WTC11 (cell line): ENCODE data around the gene HPCAL1. TPM values are rescaled to one million over a fixed set of nuclear protein-coding genes. Genes with fewer than 3 reads are reported as not detected.

Experiments used
- ATAC-seq: fragments of 200-7000 bp; cut with Tn5 transposase; 2 replicates; pipeline ENCODE4 v1.10.0; 2021; ENCODE audit warnings: mild to moderate bottlenecking, moderate library complexity
- CTCF ChIA-PET: fragments of 300-600 bp; sonication (Branson Sonifier 250); formaldehyde crosslinking; loops from one replicate; lab custom pipeline; 2021; ENCODE audit warnings: antibody characterized with exemption; lab: Charles Lee
- POLR2A ChIA-PET: fragments of 350-600 bp; sonication (Branson Sonifier 250); formaldehyde crosslinking; loops from one replicate; lab custom pipeline; 2021; ENCODE audit warnings: antibody characterized with exemption; lab: Charles Lee
- DNase-seq: peaks from one replicate; pipeline ENCODE4 v3.0.0; 2021; ENCODE audit warnings: low spot score
- H3K27ac Mint-ChIP-seq: 2 replicates; pipeline ENCODE4 v1.8.0; 2021; ENCODE audit warnings: mixed read lengths
- H3K27me3 Mint-ChIP-seq: 2 replicates; pipeline ENCODE4 v1.8.0; 2021; ENCODE audit warnings: low read depth, mild to moderate bottlenecking, moderate library complexity, mixed read lengths
- H3K36me3 Mint-ChIP-seq: 2 replicates; pipeline ENCODE4 v1.8.0; 2021; ENCODE audit warnings: mixed read lengths
- H3K4me1 Mint-ChIP-seq: 2 replicates; pipeline ENCODE4 v1.8.0; 2022; ENCODE audit warnings: mixed read lengths
- H3K4me3 Mint-ChIP-seq: 2 replicates; pipeline ENCODE4 v1.8.0; 2021; ENCODE audit warnings: mild to moderate bottlenecking, moderate library complexity, mixed read lengths
- H3K9me3 Mint-ChIP-seq: 2 replicates; pipeline ENCODE4 v1.8.0; 2021; ENCODE audit warnings: mixed read lengths
- AFF4 ChIP-seq: sonication (generic); formaldehyde crosslinking; IDR thresholded peaks from 2 replicates; pipeline ENCODE4 v1.8.1; 2023; ENCODE audit warnings: mild to moderate bottlenecking, missing genetic modification reagents, borderline replicate concordance
- ATF1 ChIP-seq: sonication (generic); formaldehyde crosslinking; IDR thresholded peaks from 2 replicates; pipeline ENCODE4 v1.8.1; 2023; ENCODE audit warnings: mild to moderate bottlenecking, moderate library complexity, missing genetic modification reagents
- ERG ChIP-seq: fragments of 250-450 bp; sonication (Bioruptor Pico); IDR thresholded peaks from 2 replicates; pipeline ENCODE4 v1.8.0; 2021; ENCODE audit warnings: mild to moderate bottlenecking
- ETV6 ChIP-seq: sonication (generic); formaldehyde crosslinking; IDR thresholded peaks from 2 replicates; pipeline ENCODE4 v1.8.1; 2022; ENCODE audit warnings: mild to moderate bottlenecking, missing genetic modification reagents
- GABPB1 ChIP-seq: sonication (generic); formaldehyde crosslinking; IDR thresholded peaks from 2 replicates; pipeline ENCODE4 v1.8.1; 2023; ENCODE audit warnings: mild to moderate bottlenecking, missing genetic modification reagents
- NFYB ChIP-seq: sonication (generic); formaldehyde crosslinking; conservative IDR thresholded peaks from 2 replicates; pipeline ENCODE4 v1.8.0; 2022; ENCODE audit warnings: low read depth, missing genetic modification reagents
- NR1H2 ChIP-seq: sonication (generic); formaldehyde crosslinking; IDR thresholded peaks from 2 replicates; pipeline ENCODE4 v1.9.0; 2021; ENCODE audit warnings: mild to moderate bottlenecking, moderate library complexity, missing genetic modification reagents
- ZNF416 ChIP-seq: fragments of 250-450 bp; sonication (Bioruptor Pico); IDR thresholded peaks from 2 replicates; pipeline ENCODE4 v1.9.0; 2021; ENCODE audit warnings: mild to moderate bottlenecking, inconsistent platforms
- total RNA-seq: library from RNA; stranded (reverse); gene quantifications from 3 replicates; pipeline ENCODE4 v1.2.3, GENCODE V29; 2021
- TF ChIP-seq, protein P1 (sequence below): sonication (generic); formaldehyde crosslinking; IDR thresholded peaks from 2 replicates; pipeline ENCODE4 v1.8.1; 2022; ENCODE audit warnings: mild to moderate bottlenecking, missing genetic modification reagents, moderate library complexity, borderline replicate concordance
- TF ChIP-seq, protein P2 (sequence below): sonication (generic); formaldehyde crosslinking; IDR thresholded peaks from 2 replicates; pipeline ENCODE4 v1.8.0; 2022; ENCODE audit warnings: mild to moderate bottlenecking, missing genetic modification reagents

HPCAL1 gene
- total RNA-seq, 1 experiment from 2014 or later, result 11.8 TPM

DNA sequence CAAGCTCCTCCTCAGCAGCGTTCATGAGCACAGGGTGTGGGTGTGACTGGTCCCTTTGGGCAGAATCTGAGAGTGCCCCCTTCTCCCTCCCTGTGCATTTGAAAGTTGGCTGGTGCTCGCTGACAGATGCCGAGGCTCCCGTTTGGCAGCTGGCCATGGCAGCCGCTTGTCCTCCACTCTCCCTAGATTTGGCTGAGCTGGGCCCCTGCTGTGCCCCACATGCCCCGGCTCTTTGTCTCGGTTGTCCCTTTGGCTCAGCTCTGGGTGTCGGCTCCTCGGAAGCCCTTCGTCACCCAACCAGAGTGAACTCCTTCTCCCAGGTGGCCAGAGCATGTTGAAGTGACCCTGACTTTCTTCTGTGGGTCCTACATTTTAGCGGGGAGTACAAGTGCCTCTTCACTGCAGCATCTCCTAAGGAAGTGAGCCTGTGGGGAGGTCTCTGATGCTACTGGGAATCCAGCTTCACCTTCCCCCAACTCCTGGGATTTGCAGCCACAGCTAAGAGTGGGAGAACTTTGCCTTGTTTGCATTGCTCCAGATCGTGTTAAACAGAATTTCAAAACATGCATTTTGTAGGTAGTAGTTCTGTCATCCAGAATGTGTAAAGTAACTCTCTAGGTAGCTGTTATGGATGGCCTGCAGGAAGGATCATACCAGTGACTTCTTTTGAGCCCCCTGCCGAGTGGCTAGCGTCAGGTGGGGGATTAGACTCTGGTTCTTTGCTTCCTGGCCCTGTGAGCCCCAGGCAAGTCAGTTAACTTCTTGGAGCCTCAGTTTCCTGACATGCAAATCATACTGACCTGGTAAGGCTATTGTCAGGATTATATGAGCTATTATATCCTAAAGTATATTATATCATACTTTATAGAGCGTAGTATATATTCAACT, 24.2 kb downstream of the HPCAL1 start (continued):
- TF ChIP-seq ERG (no peak), ATF1 (CRISPR knock-in tag) (no peak), ETV6 (CRISPR knock-in tag) (no peak), NR1H2 (no peak)
- TF ChIP-seq, protein P1, sequence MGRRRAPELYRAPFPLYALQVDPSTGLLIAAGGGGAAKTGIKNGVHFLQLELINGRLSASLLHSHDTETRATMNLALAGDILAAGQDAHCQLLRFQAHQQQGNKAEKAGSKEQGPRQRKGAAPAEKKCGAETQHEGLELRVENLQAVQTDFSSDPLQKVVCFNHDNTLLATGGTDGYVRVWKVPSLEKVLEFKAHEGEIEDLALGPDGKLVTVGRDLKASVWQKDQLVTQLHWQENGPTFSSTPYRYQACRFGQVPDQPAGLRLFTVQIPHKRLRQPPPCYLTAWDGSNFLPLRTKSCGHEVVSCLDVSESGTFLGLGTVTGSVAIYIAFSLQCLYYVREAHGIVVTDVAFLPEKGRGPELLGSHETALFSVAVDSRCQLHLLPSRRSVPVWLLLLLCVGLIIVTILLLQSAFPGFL, result no peak

GRCh38 chr2:10327896-10328669, 25.4 kb downstream of the HPCAL1 start:
- H3K36me3 Mint-ChIP-seq, result peaks cover 6% of the 10 kb centered on the region; the same call in 1 of the 2 replicates
- peaks cover 87% of the 10 kb centered on the region for H3K4me1 Mint-ChIP-seq
- H3K9me3 Mint-ChIP-seq, result peaks cover 7% of the 10 kb centered on the region
- no peak overlapping the region for H3K27ac Mint-ChIP-seq
- TF ChIP-seq GABPB1 (CRISPR knock-in tag) (no peak), ZNF416 (CRISPR knock-in tag) (no peak), NFYB (no peak), AFF4 (no peak)
- TF ChIP-seq, protein P2, sequence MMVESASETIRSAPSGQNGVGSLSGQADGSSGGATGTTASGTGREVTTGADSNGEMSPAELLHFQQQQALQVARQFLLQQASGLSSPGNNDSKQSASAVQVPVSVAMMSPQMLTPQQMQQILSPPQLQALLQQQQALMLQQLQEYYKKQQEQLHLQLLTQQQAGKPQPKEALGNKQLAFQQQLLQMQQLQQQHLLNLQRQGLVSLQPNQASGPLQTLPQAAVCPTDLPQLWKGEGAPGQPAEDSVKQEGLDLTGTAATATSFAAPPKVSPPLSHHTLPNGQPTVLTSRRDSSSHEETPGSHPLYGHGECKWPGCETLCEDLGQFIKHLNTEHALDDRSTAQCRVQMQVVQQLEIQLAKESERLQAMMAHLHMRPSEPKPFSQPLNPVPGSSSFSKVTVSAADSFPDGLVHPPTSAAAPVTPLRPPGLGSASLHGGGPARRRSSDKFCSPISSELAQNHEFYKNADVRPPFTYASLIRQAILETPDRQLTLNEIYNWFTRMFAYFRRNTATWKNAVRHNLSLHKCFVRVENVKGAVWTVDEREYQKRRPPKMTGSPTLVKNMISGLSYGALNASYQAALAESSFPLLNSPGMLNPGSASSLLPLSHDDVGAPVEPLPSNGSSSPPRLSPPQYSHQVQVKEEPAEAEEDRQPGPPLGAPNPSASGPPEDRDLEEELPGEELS, result no peak
- TF ChIP-seq, protein P1, result no peak
- H3K4me3 Mint-ChIP-seq, result no peak overlapping the region
- ChIA-PET CTCF (interaction anchor here (0.9 to 4.5 kb wide), 4 partner anchors 23 to 107 kb away, joined by 3 to 31 read pairs (median 4); partner anchors contain the start of gene HPCAL1), POLR2A (no interaction called here)
- no peaks in the 10 kb centered on the region for H3K27me3 Mint-ChIP-seq
- ATAC-seq, result no peak
- DNase-seq, result no peak
